HS-27A (cell line): Measurements from ENCODE around the gene SZRD1.

ENCODE experiments used
- DNase-seq: peaks from one replicate; pipeline ENCODE4 v3.0.0-alpha.2; 2012; ENCODE audit warnings: low read depth, missing footprints

Gene SZRD1

GRCh38 chr1:16394977-16395376, 27.9 kb downstream of the SZRD1 start:
- DNase-seq, result no peak

- no peak for DNase-seq
Observed at GRCh38 chr1:16396591-16396990, 29.5 kb downstream of the SZRD1 start.

GRCh38 chr1:16397120-16397519, 30.1 kb downstream of the SZRD1 start:
- no peak for DNase-seq

GRCh38 chr1:16398371-16398953, 31.4 kb downstream of the SZRD1 start:
- DNase-seq, result no peak

- no peak for DNase-seq
Observed at GRCh38 chr1:16402742-16403141, 35.7 kb downstream of the SZRD1 start.

- no peak for DNase-seq
Observed at GRCh38 chr1:16405441-16405840, 38.4 kb downstream of the SZRD1 start.

- no peak for DNase-seq
Observed at GRCh38 chr1:16406868-16407267, 39.8 kb downstream of the SZRD1 start.

GRCh38 chr1:16409536-16410152, 42.6 kb downstream of the SZRD1 start:
- no peak for DNase-seq

- DNase-seq, result no peak
Observed at GRCh38 chr1:16410803-16411202, 43.8 kb downstream of the SZRD1 start.

- no peak for DNase-seq
Observed at GRCh38 chr1:16413191-16413590, 46.1 kb downstream of the SZRD1 start.

- DNase-seq, result no peak
Observed at GRCh38 chr1:16418823-16419425, 51.9 kb downstream of the SZRD1 start.

- no peak for DNase-seq
Observed at GRCh38 chr1:16420424-16421118, 53.5 kb downstream of the SZRD1 start.

- DNase-seq, result no peak
Observed at GRCh38 chr1:16421201-16421600, 54.2 kb downstream of the SZRD1 start.

- no peak for DNase-seq
Observed at GRCh38 chr1:16422041-16422440, 55.0 kb downstream of the SZRD1 start.

- DNase-seq, result no peak
Observed at GRCh38 chr1:16425125-16426025, 58.3 kb downstream of the SZRD1 start.

- DNase-seq, result no peak
Observed at GRCh38 chr1:16430606-16431005, 63.6 kb downstream of the SZRD1 start.

- DNase-seq, result no peak
Observed at GRCh38 chr1:16433030-16433429, 66.0 kb downstream of the SZRD1 start.

- no peak for DNase-seq
Observed at GRCh38 chr1:16434007-16434406, 67.0 kb downstream of the SZRD1 start.

- DNase-seq, result no peak
Observed at GRCh38 chr1:16434501-16434900, 67.5 kb downstream of the SZRD1 start.

- no peak for DNase-seq
Observed at GRCh38 chr1:16436946-16437474, 70.0 kb downstream of the SZRD1 start, which contains the start of gene SPATA21. TSS of gene SPATA21 (minus strand) at chr1:16437424. CDS start at chr1:16431371, 6,053 bp downstream.

GRCh38 chr1:16438516-16438915, 71.5 kb downstream of the SZRD1 start:
- no peak for DNase-seq

- DNase-seq, result no peak
Observed at GRCh38 chr1:16438924-16439323, 71.9 kb downstream of the SZRD1 start.
